ENCODE measurements around the gene CORO7.
A peak's percentile ranks its signal among the peaks of the same experiment; 100 is the strongest.

The CORO7 gene

DNA sequence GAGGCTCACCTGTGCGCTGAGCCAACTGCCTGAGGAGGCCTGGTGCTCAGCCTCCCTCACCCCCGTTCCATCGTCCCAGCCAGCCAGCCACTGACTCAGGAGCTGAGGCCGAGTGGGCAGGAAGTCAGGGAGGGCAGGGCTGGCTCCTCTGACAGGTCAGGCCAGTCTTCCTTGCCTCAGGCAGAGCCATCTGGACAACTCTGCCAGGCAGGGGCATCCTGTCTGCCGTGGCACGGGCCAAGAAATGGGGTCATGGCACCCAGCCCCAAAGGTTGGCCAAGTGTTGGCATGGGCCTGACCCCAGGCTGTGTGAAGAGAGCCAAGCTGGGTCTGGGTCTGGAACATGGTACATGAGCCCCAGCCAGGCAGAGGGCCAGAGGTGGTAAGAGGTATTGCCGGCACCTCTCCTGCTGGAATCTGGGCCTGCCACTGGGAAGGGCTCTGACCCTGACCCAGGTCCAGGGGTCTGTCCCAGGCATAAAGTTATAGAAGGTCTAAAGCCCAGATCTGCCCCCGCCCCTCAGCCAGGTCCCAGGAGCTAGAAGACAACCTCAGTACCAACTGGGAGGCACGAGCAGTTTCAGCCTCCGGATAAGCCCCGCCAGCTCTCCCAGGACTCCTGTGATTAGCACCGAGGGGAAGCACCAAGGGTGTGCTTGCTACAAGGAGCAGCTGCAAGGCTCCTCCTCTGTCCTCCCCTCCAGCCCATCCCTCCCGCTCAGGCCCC lies 47.2 kb downstream of the CORO7 start:
- no peak for DNase-seq

DNA sequence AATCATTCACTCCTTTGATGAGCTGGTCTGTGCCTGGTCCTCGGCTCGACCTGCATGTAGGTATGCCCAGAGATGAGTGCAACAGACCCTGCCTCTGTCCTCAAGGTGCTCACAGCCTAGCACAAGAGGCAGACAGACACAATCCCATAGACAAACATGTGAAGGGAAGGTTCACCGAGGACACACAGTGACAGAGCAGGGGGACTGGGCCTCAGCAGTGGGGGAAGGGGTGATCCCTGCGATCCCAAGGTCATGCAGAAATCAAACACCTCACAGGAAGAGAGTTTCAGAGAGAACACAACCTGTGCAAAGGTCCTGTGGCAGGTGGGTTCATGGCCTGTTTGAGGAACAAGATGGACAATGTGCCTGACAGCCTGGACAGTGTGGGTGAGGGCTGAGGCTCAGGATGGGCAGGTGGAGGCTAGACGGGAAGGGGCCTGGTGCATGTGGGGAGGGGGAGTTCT lies 49.0 kb downstream of the CORO7 start:
- no peak for DNase-seq

DNA sequence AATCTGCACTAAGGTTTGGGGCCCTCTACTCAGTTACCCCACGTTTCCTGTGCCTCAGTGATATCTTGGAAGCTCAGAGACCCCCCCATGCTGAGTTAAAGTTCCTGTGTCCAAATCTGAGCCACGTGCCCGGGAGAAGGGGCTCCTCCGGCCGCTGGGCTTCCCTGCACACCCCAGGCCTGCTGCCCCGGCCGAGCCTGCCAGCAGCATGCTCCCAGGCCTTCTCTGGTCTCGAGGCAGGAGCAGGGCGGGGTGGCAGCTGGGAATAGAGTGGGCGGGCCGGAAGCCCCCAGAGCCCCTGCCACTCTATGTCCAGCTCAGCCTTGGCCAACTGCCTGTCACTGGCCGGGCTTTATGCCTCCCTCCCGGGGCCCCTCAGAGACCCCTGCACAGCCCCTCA lies 50.4 kb downstream of the CORO7 start:
- no peak for DNase-seq

DNA sequence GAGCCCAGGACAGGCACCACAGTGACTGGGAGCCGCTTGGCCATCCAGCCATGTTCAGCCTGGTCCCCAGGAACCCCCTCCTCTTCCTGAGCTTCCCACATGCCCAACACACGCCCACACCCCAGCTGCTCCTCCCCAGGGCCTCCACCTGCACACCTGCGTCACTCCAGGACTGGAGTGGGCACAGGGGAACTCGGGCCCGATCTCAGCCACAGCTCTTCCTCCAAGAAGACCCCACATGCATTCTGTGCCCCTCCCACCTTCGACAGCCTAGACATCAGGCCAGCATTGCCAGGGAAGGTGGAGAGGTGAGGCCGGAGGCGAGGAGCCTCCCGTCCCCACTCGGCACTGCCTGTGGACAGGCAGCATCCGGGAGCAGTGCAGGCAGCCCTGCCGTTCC lies 50.8 kb downstream of the CORO7 start:
- no peak for DNase-seq

DNA sequence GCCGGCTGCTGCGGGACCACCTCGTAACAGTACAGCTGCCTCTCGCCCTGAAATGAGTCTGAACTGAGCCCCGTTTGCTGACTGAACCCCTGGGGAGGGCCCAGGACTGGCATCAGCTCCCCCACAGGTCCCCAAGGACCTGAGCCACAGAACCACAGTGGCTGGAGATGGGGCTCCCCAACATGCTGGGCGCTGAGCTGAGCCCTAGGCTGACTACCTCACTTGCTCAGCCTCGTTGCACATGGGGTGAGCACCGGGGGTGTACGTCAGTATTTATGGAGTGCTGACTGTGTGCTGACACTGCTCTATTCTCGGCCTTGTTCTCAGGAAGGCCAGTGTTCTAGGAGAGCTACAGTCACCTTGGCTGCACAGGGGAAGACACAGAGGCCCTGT lies 51.4 kb downstream of the CORO7 start:
- no peak for DNase-seq

DNA sequence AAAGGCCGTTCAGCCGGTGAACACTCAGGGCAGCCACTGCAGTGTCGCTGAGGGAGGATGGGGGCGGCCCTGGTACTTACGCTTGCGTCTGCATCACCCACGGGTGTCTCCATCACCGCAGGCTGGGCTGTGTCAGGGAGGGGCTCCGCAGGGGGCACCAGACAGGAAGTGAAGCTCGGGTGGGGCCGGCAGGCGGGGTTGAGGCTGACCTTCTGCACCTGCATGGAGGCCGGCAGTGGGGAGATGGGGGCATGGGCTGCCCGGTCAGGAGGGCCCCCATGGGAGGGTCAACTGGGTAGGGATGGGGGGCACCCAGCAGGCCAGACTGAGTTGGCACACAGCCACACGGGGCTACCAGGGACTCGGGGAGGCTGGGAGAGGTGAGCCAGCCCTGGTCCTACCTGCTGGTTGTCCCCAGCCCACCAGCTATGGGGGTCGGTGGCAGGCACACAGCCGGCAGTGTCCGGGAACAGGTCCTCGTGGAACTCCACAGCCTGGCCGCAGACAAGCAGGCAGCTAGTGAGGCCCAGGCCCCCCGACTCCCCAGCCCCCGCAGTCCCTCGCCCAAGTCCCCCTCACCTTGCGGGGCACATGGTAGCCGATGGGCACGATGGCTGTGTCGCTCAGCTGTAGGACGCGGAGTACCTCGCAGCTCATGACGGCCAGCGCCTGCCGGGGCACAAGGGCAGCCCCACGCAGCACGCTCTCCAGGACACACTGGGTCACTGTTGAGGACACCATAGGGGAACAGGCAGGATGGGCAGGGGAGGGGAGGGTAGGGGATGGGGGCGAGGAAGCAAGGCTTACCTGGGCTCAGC lies 52.0 kb downstream of the CORO7 start:
- DNase-seq, result no peak

DNA sequence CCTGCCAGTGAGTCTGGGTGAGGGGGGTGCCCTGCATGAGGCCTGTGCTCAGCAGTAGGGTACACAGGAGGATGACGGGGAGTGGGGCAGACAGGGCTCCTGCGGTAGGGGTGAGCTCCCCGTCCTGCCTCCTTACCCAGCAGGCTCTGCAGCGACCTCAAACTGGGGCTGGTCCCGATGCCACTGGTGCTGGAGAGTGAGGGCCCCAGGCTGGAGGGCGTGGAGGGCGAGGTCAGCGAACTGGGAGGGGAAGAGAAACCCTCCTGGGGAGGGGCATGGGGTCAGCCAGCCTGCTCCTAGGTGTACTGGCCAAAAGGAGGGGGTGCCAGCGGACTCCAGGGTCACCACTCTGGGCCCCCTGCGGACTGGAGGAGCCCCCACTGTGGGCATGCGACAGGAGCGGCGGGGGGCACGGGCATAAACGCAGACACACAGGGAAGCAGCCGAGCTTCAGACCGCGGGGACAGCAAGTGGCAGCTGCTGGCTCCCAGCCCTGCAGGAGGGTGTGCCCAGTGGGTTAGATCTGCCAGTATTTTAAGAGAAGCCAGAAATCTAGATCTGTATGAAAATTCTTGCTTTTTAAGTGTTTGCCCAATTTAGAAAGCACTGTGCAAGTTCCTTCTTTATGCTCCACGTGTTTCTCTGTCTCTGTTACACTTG lies 53.8 kb downstream of the CORO7 start:
- DNase-seq, result no peak

DNA sequence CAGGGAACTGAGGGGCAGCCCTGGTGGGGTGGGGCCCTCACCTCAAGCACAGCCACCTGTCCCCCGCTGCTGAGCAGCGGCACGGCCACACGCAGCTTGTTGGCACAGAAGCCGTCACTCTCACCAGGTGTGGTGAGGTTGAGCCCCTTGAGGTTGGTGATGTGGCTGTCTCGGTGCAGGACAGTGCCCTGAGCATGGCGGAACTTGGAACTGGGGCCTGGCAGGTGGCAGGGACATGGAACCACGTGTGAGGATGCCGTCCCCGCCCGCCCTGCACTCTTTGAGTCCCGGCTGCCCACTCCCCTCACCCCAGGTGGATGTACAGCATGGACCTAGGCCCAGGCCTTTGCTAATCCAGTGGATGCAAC lies 54.5 kb downstream of the CORO7 start:
- DNase-seq, result no peak

DNA sequence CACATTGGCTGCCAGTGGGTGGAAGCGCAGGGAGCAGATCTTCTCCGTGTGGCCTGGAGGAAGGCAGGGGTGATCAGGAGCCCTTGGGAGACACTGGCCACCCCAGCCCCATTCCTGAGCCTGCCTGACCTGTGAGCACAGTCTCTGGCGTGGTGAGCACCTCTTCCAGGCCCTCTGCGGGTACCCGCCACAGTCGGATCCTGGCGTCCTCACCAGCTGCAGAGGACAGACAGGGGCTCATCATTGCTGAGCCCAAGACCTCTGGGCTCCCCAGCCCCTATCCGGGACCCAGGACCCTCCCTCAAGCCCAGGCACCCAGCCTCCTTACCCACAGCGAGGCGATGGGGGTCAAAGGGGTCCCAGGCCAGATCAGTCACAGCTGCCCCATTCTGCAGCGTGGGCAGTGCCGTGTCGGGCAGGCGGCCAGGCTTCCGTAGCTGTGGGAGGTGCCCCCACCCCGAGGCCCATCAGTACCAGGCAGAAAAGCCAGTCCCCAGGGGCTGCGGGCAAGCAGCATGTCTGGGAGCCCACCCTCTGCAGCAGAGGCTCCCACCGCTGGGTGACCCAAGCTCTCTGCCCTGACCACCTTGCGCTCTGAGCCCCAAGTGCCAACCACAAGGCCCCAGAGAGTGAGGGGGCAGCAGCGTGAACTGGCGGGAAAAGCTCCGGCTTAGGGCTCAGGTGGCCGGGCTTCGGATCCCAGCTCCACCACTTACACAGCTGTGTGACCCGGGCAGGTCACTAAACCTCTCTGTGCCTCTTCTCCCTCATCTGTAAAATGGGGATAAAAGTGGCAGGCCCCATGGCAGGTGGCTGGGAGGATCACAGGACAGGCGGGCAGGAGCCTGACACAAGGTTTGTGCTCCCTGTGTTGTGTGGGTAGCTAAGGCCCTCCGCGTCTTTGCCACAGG lies 55.1 kb downstream of the CORO7 start:
- no peak for DNase-seq

DNA sequence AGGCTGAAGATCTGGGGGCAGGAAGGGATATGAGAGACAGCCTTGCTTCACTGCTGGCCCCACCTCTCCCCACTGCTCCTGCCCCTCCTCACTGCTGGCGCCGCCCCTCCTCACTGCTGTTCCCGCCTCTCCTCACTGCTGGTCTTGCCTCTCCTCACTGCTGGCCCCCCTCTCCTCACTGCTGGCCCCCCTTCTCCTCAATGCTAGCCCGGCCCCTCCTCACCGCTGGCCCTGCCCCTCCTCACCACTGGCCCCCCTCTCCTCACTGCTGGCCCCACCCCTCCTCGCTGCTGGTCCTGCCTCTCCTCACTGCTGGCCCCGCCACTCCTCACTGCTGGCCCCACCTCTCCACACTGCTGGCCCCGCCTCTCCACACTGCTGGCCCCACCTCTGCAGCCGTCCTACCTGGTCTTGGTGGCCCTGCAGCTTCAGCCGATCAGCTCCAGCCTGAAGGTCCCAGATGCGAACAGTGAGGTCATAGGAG lies 55.8 kb downstream of the CORO7 start:
- DNase-seq, result peak; percentile 35

DNA sequence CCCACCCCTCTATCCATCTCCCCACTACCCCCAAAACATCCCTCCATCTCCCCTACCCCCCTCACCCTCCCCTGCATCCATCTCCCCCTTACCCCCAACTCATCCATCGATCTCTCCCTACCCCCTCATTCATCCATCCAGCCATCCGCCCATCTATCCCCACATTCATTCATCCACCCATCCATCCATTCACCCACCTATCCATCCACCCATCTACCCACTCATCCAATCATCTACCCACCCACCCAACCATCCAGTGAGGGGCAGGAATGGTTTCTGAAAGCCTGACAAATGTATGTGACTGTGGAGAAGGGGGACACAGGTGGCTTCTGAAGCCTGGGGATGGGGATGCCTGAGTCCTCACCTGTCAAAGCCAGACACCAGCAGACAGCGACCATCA lies 56.5 kb downstream of the CORO7 start:
- no peak for DNase-seq

DNA sequence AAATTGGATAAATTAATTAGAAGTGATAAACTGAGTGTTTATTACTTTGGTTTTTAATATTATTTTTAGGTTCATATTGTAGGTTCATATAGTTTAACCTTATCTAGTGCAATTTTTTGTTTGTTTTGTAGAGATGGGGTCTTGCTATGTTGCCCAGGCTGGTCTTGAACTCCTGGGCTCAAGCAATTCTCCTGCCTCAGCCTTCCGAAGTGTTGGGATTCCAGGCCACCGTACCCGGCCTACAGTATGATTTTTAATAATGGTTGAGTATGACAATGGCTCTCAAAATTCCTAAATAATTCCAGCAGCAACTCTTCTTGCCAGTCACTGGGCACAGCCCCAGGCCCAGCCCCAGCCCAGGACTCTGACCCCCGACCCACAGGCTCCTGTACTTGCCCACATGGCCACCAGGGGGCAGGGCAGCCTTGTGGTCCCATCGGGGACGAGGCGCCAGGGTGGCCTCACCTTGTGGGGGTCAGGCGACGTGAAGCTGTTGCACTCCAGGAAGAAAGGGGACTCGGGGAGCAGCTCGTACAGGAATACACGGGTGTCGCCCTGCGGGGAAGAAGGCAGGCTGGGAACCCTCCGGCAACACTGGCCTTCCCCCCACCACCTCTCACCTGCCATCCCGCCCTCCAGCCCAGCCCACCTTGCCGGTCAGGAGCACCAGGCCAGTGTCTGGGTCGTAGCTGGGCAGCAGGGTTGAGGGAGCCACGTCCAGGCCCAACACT lies 57.4 kb downstream of the CORO7 start:
- DNase-seq, result peak; percentile 76

DNA sequence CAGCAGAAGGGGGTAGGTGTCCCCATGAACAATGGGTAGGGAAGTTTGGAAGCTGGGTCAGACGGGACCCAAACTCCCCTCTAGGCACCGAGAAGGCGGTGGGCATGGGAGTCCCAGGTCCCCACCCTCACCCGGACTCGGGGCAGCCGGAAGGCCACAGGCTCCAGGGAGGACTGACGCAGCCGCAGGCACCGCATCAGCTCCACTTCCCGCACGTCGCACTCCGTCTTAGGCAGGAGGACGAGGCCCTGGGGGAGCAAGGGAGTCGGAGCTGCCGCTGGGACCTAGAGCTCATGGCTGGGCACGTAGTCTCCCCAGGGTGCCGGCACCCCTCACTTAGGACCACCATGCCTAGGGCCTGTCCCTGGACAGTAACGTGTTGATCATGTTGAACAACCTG lies 58.2 kb downstream of the CORO7 start:
- DNase-seq, result no peak

DNA sequence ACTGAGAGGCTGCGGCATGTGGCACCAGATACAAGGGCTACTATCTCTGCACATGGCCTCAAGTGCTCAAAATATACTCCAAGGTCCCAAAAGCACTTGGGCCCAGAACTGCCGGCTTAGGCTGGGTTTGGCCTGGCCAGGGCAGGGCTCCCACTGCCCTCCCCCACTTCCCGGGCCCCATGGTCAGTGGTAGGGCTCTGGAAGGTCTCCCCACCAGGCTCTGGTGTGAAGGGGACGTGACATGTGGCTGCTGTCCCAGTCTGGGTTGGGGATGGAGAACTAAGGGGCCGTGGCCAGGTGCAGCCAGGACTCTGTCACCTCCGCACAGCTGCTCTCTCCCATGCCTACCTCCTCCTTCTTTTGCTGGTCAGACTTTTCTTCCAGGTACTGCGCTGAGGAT lies 59.6 kb downstream of the CORO7 start:
- no peak for DNase-seq

DNA sequence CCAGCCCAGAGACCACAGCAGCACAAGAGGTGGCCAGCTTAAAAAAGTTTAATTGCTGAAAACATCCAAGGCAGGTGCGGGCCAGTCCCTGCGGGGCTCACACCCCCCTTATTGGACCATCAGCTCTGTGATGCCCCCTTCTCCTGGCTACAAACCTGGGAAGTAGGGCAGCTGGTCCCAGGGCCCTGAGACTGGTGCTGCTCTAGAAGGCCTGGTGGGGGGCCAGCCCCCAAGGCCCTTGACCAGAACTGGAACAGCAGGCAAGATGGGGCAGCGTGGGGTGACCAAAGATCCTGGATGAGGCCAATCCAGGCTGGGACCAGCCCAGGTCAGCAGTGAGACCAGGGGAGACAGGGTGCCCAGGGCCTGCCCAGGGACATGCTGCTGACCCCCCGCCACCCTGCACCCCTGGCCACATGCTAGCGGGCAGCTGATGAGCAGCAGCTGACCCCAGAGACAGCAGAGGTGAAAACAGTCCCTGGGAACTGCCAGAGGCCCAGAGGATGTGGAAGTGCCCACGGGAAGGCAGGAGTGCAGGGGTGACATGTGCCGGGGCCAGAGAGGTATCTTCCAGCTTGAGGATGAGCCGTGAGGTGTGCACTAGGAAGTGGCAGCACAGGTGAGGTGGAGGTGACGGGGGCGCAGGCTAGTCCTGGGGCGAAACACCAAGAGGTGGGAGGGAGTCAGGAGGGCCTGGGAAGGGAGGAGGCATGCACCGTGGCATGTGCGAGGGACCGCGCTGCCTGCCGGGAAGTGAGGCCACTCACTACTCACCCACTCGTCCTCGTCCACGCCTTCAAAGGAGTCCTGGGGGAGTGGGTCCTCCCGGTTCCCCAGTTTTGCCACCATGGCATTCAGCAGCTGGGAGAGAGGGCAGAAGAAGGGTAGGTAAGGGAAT lies 61.6 kb downstream of the CORO7 start:
- no peak for DNase-seq

DNA sequence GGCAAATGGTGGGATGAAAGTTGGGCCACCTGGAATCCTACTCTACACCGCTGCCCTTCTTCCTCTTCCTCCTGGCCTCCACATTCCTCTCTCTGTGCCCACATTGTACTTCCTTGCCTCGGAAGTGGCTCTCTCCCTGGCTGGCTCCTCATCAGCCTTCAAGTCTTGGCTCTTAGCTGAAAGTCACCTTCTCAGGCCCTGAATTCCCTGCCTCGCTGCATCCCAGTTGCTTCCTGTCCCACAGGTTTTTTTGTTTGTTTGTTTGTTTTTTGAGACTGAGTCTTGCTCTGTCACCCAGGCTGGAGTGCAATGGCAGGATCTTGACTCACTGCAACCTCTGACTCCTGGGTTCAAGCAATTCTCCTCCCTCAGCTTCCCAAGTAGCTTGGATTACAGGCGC lies 62.7 kb downstream of the CORO7 start:
- DNase-seq, result no peak

DNA sequence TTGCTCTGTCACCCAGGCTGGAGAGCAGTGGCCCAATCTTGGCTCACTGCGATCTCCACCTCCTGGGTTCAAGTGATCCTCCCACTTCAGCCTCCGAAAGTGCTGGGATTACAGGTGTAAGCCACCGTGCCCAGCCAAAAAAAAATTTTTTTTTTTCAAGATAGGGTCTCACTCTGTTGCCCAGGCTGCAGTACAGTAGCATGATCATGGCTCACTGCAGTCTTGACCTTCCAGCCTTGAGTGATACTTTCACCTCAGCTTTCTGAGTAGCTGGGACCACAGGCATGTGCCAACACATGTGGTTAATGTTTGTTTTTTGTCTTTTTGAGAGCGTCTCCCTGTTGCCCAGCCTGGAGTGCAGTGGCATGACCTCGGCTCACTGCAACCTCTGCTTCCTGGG lies 63.6 kb downstream of the CORO7 start:
- no peak for DNase-seq

DNA sequence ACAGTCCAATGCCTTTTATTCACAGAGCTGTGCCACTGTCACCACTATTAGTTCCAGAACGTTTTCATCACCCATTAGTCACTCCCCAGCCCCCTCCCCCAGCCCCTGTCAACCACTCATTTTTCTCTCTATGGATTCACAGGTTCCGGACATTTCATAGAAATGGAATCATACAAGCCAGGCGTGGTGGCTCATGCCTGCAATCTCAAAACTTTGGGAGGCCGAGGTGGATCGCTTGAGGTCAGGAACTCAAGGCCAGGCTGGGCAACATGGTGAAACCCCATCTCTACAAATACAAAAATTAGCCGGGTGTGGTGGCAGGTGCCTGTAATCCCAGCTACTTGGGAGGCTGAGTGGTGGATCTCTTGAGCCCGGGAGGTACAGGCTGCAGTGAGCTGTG lies 64.5 kb downstream of the CORO7 start:
- DNase-seq, result peak; percentile 39

DNA sequence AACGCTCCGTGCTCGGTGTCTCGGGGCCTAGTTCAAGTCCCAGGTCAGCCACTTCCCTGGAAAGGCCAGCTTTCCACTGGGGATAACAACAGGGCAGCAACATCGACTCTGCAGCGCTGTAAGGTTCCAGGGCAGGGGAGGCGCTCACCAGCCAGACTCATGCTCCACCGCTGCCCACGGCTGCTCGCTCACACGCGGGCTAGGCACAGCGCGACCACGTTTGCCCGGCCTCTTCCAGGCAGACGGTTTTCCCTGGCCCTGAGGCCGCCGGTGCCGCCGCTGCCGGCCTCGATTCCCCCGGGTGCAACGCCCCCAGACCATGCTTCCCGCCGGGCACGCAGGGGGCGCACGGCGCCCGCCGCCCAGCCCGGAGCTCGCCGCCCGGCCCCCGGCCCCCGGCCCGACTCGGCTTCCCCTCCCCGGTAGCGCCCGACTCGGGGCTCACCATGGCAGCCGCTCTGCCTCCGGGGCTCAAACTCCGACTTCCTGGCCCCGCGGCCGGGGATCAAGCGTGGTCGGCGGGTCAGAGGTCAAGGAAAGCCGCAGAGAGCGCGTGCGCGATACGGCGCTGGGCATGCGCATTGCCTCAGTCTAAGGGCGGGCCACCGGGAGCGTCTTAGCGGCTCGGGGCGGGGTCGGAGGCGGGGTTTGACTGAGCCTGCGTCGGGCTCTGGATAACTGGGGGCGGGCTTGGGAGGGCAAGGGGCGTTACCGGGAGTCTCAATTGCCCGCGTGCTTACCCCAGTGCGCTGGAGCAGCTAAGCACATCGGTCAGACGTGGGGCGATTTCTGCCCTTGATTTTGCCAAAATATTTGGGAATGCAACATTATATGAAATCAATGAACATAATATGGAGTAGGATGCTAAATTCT lies 65.4 kb downstream of the CORO7 start, which contains the start of gene PAM16:
PAM16 (minus strand) TSS at position 535 of the 873 bp plus-strand sequence; CDS start at position 448, 87 bp downstream.
- DNase-seq, result peak; percentile 99

DNA sequence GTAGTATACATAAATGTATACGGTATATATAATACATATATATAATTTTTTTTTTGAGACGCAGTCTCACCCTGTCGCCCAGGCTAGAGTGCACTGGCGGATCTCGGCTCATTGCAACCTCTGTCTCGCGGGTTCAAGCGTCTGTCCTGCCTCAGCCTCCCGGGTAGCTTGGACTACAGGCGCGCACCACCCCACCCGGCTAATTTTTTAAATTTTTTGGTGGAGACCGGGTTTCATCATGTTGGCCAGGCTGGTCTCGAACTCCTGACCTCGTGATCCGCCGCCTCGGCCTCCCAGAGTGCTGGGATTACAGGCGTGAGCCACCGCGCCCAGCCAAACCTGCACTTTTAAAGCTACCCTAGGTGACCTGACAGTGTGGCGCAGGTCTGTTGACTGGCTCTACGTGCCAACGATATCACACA lies 66.0 kb downstream of the CORO7 start:
- DNase-seq, result no peak

Data from stimulated activated CD4-positive, alpha-beta T cell treated with anti-CD3 and anti-CD28 coated beads, Interleukin-15, amount 100 ng/mL, for 24 hours (primary cell).